GM19468 (cell line): ENCODE data around the gene PLXNB2.

ENCODE experiments used
- ATAC-seq: cut with Tn5 transposase; IDR thresholded peaks from one replicate; pipeline ENCODE4 v1.9.1; 2021; ENCODE audit warnings: mild to moderate bottlenecking, moderate library complexity, moderate number of reproducible peaks; ENCODE audit not compliant: unreplicated experiment; ENCODE audit errors: extremely low read depth

The PLXNB2 gene

GRCh38 chr22:50300620-50301257 is 6.7 kb downstream of the PLXNB2 start:
- no peak for ATAC-seq

GRCh38 chr22:50299785-50300619 is 7.4 kb downstream of the PLXNB2 start:
- no peak for ATAC-seq

GRCh38 chr22:50298937-50299784 is 8.3 kb downstream of the PLXNB2 start:
- ATAC-seq = no peak

- no peak for ATAC-seq
Observed at GRCh38 chr22:50298266-50298637, 9.2 kb downstream of the PLXNB2 start.

- ATAC-seq = no peak
Observed at GRCh38 chr22:50297510-50298265, 9.8 kb downstream of the PLXNB2 start.

GRCh38 chr22:50296658-50297490 is 10.6 kb downstream of the PLXNB2 start:
- ATAC-seq = no peak

GRCh38 chr22:50294319-50294656 is 13.2 kb downstream of the PLXNB2 start:
- ATAC-seq = no peak

GRCh38 chr22:50293441-50294318 is 13.8 kb downstream of the PLXNB2 start:
- ATAC-seq = no peak

- no peak for ATAC-seq
Observed at GRCh38 chr22:50292643-50293440, 14.6 kb downstream of the PLXNB2 start.

GRCh38 chr22:50289942-50290630 is 17.4 kb downstream of the PLXNB2 start:
- no peak for ATAC-seq

- no peak for ATAC-seq
Observed at GRCh38 chr22:50289151-50289941, 18.1 kb downstream of the PLXNB2 start.

GRCh38 chr22:50287731-50288130 is 19.7 kb downstream of the PLXNB2 start:
- ATAC-seq = no peak

- ATAC-seq = no peak
Observed at GRCh38 chr22:50286701-50287318, 20.6 kb downstream of the PLXNB2 start.

- ATAC-seq = no peak
Observed at GRCh38 chr22:50286275-50286674, 21.2 kb downstream of the PLXNB2 start.

- ATAC-seq = no peak
Observed at GRCh38 chr22:50285568-50286229, 21.7 kb downstream of the PLXNB2 start.
